Fibroblast of skin of left biceps (primary cell): ENCODE results near the gene MRPS26.
"Not testable (repeated sequence)": the region's sequence is repeated elsewhere in the genome, so short reads cannot be mapped to it uniquely, and the experiment has no call there.

Experiments used
- DNase-seq, 2 experiments: peaks; one replicate each; pipeline ENCODE4 v3.0.0-alpha.2; 2013; ENCODE audit warnings: low read depth in 2 of 2

The MRPS26 gene

DNA sequence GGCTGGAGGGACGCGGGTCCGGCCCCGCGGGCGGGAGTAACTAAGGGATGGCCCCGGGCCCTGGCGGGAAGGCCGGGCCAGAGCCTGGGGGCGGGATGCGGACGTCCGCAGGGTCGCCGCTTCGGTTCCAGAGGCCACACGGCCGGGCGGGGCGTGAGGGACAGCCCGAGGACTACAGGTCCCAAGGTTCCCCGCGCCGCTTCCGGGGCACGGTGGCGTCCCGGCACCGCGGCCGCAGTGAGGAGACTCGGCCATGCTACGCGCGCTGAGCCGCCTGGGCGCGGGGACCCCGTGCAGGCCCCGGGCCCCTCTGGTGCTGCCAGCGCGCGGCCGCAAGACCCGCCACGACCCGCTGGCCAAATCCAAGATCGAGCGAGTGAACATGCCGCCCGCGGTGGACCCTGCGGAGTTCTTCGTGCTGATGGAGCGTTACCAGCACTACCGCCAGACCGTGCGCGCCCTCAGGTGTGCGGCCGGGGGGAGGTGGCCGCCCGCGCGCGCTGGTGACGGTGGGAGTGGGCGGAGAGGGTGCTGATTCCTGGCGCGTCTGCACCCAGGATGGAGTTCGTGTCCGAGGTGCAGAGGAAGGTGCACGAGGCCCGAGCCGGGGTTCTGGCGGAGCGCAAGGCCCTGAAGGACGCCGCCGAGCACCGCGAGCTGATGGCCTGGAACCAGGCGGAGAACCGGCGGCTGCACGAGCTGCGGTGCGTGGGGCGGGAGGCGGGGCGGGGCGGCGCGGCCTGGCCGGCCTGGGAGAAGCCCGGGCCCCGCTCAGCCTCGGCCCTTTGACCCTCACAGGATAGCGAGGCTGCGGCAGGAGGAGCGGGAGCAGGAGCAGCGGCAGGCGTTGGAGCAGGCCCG is at the start of gene MRPS26:
Gene MRPS26 (plus strand): TSS at position 237 of the 861 bp plus-strand sequence. CDS start 17 bp downstream, at position 254.
- DNase-seq = peak in 1 of 2 experiments; percentile 31

DNA sequence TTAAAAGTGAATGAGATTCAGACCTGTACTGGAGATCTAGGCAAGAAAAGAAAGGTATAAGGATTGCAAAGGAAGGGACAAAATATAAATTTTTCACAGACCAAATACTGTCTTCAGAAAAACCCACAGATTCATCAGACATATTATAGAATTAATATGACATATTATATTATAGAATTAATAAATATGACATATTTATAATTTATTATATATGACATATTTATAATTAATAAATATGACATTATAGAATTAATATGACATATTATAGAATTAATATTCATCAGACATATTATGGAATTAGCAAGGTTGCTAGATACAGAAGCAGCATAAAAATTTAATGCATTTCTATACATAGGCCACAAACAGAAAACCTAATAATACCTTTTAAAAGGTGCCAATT is 47.1 kb upstream of the MRPS26 start:
- no peak for DNase-seq

DNA sequence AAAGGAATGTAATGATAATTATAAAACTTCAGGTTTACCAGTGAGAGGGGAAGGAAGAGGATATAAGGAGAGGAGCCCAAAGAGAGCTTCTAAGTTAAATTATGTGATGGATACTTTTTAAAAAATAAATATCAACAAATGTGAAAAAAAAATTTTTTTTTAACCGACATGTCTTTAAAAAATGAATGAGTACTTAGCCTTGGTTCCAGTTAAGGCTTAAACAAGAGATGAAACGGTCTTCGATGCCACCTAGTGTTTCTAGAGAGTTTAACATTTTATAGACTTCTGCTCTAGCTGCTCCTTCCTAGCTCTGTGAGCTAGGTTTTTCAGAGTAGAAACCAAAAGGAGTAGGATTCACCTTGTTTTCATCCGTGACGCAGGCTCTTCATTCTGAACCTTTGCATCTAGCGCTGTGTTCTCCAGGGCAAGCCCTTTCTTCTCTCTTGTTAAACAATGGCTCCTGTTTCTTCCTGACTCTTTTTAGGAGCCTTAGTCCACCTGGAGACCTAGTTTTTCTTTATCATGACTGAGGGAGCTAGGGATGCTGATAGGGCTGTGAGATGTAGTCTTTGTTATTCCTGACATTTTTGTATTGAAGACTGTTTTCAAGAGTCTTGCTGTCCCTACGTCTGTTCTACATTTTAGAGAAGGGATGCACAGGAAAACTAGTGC is 44.9 kb upstream of the MRPS26 start:
- no peak for DNase-seq

DNA sequence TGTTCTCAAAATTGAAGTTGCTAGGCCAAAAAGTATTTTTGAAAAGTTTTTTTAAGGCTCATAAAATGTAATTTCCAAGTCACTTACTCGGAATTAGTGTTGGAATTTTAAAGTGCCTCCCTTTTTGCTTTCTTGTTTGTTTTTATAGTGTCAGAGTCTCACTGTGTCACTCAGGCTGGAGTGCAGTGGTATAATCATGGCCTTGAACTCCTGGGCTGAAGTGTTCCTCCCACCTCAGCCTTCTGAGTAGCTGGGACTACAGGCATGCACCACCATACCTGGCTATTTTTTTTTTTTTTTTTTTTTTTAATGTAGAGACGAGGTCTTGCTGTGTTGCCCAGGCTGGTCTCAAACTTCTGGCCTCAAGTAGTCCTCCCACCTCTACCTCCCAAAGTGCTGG is 42.4 kb upstream of the MRPS26 start:
- DNase-seq = no peak

DNA sequence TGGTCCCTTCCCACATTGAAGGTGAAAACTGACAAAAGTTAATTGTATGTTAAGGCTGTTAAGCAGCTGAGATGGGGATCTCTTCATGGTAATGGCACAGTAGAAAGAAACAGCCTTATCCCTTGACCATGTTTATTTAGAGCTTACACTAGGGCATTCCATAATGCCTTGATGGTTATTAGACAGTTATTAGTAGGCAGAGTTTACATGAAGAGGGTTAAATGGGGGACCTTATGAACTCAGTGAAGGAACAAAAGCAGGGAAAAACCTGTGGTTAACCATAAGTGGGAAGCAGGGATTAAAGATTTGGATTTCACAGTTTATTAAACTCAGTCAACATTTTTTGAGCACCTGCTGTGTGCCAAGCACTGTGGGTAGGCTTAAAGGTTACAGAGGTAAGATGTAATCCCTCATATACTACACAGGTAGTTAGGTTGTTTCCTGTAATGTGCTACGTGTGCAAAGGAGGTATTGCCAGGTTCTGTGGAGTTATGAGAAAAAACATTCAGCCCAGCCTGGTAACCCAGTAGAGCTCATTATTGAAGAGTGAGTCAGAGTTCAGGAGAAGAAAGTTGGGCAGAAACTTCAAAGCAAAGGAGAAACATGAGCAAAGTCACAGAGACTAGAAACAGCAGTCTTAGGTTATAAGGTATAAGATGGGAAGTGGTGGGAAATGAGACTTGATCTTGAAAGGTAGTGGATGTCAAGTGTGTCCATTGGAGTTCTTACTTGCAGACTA is 34.7 kb upstream of the MRPS26 start:
- no peak for DNase-seq

DNA sequence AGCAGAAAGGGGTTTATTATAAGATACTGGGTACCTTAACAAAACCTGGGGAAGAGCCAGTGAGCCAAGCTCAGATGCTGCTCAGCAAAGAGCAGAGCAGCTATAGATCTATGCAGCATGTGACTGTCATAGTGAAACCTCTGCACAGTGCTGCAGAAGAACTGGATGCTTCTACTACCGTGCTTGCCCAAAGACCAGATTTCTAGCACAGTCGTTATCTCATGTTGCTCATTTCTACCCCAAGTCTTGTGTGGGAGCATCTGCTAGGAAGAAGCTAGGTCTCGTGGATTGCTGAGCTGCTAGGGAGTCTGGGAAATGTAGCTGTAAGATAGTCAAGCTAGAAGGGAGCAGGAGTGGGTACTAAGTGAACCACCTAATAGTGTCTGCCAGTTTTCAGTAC is 34.1 kb upstream of the MRPS26 start:
- no peak for DNase-seq

DNA sequence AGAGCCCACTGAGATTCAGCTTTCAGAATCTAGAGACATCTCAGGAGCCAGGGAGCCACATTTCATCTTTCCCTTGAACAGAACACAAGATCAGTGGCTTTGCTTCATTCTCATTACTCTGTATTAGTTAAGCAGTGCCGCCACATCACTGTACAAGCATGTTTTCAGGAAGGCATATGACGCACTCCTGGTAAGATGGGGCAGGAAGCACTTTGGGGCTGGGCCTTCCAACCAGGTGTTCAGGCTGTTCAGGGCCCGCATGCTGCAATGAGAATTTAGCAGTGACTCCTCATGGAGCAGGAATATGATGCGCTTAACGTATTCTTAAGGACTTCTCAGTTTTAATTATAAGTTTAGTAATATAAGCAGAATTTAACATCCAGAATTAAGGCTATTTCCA is 32.1 kb upstream of the MRPS26 start:
- no peak for DNase-seq

DNA sequence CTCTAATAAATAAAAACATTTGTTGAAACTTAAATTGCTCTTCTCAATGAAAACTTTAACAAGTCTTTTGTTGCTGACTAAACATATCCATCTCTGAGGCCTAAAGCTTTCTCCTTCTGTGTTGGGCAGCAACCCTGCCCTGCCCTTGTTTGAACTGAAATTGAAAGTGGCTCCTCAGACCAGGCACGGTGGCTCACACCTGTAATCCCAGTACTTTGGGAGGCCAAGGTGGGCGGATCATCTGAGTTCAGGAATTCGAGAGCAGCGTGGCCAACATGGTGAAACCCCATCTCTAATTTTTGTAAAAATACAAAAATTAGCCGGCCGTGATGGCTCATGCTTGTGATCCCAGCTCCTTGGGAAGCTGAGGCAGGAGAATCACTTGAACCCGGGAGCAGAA is 31.7 kb upstream of the MRPS26 start:
- no peak for DNase-seq

DNA sequence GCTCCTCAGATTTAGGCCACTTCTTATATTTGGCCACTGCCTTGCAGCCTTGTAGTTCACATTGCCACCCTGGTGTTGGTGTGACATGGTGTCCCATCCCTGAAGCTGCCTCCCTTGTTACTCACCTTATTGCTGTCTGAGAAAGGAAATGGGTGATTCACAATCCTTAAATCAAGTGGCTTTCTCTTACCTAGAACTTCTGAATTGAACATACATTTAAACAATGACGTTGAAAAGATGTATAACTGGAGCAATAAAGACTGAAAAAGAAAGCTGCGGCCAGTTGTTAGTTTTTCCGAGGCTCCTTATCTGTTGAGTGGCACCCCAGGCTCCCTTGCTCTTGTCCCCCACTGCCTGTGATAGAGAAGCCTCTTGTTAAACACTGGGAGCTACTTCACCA is 31.2 kb upstream of the MRPS26 start:
- no peak for DNase-seq

DNA sequence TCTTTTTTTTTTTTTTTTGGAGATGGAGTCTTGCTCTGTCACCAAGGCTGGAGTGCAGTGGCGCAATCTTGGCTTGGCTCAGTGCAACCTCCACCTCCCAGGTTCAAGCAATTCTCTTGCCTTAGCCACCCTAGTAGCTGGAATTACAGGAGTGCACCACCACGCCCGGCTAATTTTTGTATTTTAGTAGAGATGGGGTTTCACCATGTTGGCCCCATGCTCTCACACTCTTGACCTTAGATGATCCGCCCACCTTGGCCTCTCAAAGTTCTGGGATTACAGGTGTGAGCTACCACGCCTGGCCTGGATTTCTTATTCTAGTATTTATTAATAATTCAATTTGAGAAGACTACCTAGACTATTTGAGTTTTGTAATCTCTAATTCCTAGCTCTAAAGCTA is 30.6 kb upstream of the MRPS26 start:
- not testable (repeated sequence) for DNase-seq

DNA sequence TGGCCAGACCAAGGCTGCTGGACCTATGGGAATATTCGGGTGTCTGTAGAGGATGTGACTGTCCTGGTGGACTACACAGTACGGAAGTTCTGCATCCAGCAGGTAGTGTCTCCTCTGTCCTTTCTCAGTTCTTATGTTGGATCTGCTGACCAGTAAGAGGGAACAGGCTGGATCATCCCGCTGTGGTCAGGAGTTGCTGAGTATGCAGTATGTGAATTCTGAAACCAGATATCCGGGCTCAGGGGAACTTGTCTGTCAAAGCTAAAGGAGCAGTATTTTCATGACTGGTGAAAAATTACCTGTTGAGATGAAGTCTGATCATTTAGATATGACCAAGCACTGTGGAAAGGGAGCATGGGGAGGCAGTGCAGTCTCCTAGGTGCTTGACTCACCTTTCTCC is 24.5 kb upstream of the MRPS26 start:
- DNase-seq = no peak

DNA sequence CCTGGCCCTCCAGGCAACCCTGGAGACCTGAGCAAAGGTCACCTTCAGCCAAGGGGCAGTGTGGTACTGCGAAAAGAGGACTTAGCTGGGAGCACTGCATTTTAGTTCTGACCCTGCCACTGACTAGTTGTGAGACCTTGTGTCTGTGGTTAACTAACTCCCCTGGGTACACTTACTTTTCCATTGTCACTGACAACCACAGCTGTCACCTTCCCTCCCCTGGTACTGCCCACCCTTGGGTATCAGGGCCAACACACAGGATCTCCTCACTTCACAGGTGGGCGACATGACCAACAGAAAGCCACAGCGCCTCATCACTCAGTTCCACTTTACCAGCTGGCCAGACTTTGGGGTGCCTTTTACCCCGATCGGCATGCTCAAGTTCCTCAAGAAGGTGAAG is 24.1 kb upstream of the MRPS26 start:
- DNase-seq = no peak

DNA sequence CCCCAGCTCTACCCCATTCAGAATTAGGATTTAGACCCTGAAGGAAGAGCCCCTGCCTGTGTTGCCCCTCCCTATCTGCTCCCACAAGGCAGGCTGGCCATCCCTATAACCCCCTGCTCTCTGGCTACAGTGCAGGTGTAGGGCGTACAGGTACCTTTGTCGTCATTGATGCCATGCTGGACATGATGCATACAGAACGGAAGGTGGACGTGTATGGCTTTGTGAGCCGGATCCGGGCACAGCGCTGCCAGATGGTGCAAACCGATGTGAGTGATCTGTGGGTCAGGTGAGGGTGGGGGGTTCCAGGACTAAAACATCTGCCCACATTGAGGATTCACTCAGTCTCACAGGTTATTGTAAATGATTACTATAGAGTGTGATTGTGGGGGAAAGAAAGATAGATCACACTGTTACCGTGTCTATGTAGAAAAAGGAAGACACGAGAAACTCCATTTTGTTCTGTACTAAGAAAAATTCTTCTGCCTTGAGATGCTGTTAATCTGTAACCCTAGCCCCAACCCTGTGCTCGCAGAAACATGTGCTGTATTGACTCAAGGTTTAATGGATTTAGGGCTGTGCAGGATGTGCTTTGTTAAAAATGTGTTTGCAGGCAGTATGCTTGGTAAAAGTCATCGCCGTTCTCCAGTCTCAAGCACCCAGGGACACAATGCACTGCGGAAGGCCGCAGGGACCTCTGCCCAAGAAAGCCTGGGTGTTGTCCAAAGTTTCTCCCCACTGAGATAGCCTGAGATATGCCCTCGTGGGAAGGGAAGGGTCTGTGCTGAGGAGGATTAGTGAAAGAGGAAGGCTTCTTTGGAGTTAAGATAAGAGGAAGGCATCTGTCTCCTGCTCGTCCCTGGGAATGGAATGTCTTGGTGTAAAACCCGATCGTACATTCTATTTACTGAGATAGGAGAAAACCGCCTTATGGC is 23.0 kb upstream of the MRPS26 start:
- DNase-seq = not testable (repeated sequence)

DNA sequence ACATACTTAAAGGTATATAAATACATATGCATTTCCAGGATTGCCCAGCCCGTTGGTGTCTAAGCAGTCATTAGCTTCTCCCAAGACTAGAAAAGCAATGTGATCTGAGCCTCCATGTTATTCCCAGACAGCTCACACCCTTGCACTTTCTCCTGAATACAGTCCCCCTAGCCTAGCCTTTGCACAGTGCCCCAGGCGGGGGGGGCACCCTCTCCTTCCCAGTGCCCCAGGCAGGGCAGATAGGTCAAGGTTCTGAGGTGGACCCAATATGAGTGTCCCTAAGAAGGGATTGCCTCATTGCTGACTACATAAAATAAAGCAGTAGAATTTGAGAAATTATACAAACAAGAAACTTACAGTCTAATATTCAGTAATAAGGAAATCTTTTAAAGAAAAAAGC is 17.9 kb upstream of the MRPS26 start:
- no peak for DNase-seq

DNA sequence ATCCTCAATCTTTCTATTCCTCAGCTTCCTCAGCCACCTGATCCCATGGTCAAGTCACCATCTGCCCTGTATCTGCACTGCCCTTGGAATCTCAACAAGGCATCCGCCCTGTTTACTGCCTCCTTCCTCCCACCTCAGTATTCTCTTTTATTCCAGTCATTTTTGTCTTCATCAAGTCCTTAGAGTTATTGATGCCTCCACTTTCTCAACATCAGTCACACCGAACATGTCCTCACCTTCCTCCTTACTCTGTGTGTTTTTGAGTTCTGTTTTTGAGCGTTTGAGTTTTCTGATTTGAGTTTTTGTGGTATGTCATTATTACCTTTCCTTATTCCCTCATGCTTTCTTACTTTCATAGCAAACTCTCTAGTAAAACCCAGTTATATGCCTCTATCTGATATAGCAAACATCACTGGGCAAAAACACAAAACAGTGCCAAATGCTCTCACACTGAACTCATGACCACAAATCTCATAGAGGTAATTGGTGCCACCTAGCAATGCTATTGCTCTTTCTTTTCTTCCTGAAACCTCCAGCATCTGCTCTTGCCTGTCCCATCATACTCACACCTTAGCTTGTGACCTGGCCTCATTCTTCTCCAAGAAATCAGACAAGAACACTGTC is 14.2 kb upstream of the MRPS26 start:
- DNase-seq = no peak

DNA sequence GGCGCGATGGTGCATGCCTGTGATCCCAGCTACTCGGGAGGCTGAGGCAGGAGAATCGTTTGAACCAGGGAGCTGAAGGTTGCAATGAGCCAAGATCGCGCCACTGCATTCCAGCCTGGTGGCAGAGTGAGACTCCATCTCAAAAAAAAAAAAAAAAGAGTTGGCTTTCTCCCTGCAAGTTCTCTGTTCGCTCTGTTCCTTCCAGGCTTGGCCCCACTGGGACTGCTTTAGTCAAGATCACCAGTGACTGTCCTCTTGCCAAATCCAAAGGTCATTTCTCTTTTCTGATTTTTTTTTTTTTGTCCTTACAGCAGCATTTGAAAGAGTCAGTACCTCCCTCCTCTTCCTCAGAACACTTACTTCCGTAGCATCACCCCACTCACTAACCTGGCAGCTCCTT is 13.2 kb upstream of the MRPS26 start:
- no peak for DNase-seq

DNA sequence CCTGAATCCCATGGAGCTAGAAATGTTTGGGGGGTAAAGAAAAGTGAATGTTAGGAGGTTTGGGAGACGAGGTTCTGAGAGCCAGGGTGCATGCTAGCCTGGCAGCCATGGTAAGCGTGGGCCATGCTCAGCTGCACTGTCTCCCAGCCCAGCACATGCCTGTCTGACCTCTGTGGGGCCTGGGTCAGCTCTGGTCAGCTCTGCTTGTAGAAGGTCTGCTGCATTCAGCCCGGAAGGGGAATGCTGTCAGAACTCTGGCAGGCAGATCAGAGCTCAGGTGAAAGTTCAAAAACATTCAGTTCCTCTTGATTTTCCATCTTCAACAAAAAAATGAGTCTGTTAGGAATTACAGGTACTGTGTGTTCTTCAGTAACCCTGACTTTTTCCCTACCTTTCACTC is 8.2 kb upstream of the MRPS26 start:
- DNase-seq = no peak

DNA sequence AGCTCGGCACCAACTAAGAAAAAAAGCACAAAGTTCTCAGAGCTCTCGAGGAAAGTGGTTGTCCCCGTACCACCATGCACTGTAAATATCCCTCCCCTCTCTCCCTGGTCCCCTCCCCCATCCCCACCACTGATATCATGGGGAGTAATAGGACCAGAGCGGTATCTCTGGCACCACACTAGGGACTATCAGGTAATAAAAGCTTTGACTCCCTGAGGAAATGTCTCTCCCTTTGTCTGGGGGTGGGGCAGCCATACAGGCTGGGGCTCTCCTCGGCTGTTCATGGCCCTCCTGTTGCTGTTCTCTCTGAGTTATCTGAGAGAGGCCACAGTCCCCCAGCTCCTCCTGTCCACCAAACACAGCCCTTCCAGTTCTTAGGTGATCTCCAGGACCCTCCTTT is 7.4 kb upstream of the MRPS26 start:
- DNase-seq = no peak

DNA sequence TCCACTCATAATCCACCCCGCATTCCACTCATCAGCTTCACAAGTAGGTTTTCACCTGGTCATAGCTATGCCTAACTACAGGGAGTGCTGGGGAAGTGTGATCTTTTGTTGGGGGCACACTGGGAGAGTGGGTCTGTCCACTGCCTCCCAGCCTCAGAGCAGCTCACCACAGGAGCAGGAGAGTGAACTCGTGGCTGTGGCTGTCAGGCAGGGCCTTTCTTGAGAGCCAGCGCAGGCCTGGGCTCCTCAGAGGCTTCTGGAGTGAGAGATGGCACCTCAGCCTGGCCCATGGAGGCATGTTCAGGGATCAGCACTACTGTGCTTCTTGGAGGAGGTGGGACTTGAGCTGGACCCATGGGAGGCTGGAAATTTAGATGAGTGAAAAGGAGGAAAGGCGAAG is 6.4 kb upstream of the MRPS26 start:
- DNase-seq = no peak

DNA sequence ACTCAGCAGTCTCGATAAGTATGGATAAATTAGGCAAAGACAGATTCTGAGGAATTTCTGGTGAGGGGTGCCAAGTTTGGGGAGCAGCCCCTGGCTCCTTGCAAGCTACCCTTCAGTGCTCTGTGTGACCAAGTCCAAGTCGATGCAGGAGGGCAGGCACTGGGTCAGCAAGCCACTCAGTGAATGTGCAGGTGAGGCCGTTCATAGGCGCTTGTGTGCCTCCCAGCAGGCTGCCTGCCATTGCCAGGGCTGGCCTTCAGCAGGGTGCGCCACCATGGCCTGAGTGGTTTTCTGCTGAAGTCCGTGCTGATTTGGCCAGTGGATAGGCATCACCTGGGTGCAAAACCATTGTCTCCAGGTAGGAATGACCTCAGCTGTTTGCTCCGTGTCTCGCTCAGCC is 5.8 kb upstream of the MRPS26 start:
- DNase-seq = no peak

DNA sequence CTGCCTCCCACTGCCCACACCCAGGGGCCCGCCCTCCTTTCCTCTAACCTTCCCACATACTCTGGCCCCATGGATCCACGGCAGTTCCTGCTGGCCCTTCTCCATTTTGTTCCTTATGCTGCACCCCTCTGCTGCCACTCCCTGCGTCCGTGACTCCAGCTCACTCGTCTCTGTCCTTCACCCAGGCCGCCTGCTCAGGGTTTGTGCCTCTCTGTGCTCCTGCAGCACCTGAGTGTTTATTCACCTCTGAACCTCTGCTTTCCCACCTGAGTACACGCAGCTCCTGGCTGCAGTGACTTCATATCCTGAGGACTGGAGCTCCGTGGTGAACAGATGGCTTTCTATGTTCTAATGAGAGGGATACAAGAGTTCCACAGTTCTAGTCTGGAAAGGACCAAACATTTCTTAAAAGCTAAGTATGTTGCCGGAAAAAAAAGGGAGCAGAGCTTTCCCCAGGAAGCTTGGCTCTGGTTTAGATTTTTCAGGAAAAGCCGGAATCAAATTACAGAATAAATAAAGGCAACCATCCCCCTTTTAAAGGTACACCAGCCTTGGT is 3.9 kb upstream of the MRPS26 start:
- no peak for DNase-seq
